Prostate gland (tissue), 2 donors: ENCODE data around the gene LPP. TPM values are rescaled to one million over a fixed set of nuclear protein-coding genes. Genes with fewer than 3 reads are reported as not detected.

Experiments used
- DNase-seq: peaks from one replicate; pipeline ENCODE4 v3.0.0-alpha.2; 2019; ENCODE audit warnings: low spot score
- H3K27ac ChIP-seq, 2 donors: fragments of 200-600 bp; sonication (generic); 2 replicates each; pipeline ENCODE4 v1.5.1; 2017 to 2019
- H3K27me3 ChIP-seq: fragments of 200-600 bp; sonication (generic); replicated peaks from 2 replicates; pipeline ENCODE4 v1.5.1; 2019; ENCODE audit not compliant: insufficient read depth
- H3K36me3 ChIP-seq, 2 donors: fragments of 200-600 bp; sonication (generic); 1 replicate in 1 of 2; 2 replicates in 1 of 2; pipeline versions ENCODE4 v1.5.1 to v1.8.1; 2017 to 2019
- H3K4me1 ChIP-seq: fragments of 200-600 bp; sonication (generic); replicated peaks from 2 replicates; pipeline ENCODE4 v1.5.1; 2019
- H3K4me3 ChIP-seq, 2 donors: fragments of 200-600 bp; sonication (generic); 2 replicates each; pipeline ENCODE4 v1.5.1; 2017 to 2019
- H3K9me3 ChIP-seq: fragments of 200-600 bp; sonication (generic); 2 replicates; pipeline ENCODE4 v1.5.1; 2017
- CTCF ChIP-seq, 4 experiments: fragments of 200-600 bp in 2 of 4; fragments of 450-650 bp in 2 of 4; sonication (generic) in 2 of 4; IDR thresholded peaks; 1 replicate in 3 of 4; 2 replicates in 1 of 4; pipeline ENCODE4 v1.5.1; 2016 to 2019; ENCODE audit warnings: antibody characterized with exemption in 4 of 4, mild to moderate bottlenecking in 2 of 4, moderate library complexity in 2 of 4
- POLR2A ChIP-seq: fragments of 450-650 bp; IDR thresholded peaks from one replicate; pipeline ENCODE4 v1.6.1; 2016; ENCODE audit warnings: antibody characterized with exemption, mild to moderate bottlenecking
- POLR2AphosphoS5 ChIP-seq: sonication (generic); formaldehyde crosslinking; IDR thresholded peaks from one replicate; pipeline ENCODE4 v1.6.1; 2017; ENCODE audit warnings: antibody characterized with exemption
- WGBS: methylation state at CpG from one replicate; pipeline ENCODE4 v1.1.5; 2018; 5-methylcytosine and 5-hydroxymethylcytosine counted together
- intact Hi-C: fragments of 100-400 bp; cut with DNase I; formaldehyde crosslinking; loops from one replicate; pipeline ENCODE4 v1.14.2; 2022
- total RNA-seq, 2 donors: library from RNA; depleted of rRNA; stranded (reverse); fragments of >200 nt; gene quantifications; one replicate each; pipeline ENCODE4 v1.1.0, GENCODE V29; 2016

LPP gene
- total RNA-seq, 2 donors from 2014 or later: 219 to 248 TPM

- H3K4me3 ChIP-seq: no peak overlapping the region
- H3K27me3 ChIP-seq: no peaks in the 10 kb centered on the region
- DNase-seq: no peak
- peaks cover 8% of the 10 kb centered on the region for H3K4me1 ChIP-seq
- peak overlapping the region; percentile 70 to 77 for H3K27ac ChIP-seq
- intact Hi-C loops: loop anchor here (5.0 kb wide), 1 partner anchor 125 kb away; no protein-coding TSS in a partner anchor
- H3K9me3 ChIP-seq: no peaks in the 10 kb centered on the region
- WGBS: 94% methylated on average over 2 of the region's 2 CpGs
- no peaks in the 10 kb centered on the region for H3K36me3 ChIP-seq
- TF ChIP-seq POLR2AphosphoS5 (no peak), CTCF (IDR thresholded peaks at IDR 0.05) (no peak), POLR2A (no peak)
These were observed 22.9 kb downstream of the LPP start for GRCh38 chr3:188176884-188177283.

- intact Hi-C loops: loop anchor here (5.0 kb wide), 1 partner anchor 125 kb away; no protein-coding TSS in a partner anchor
- Histone ChIP-seq H3K4me3 (no peak overlapping the region), H3K9me3 (no peaks in the 10 kb centered on the region), H3K27ac (peak overlapping the region; percentile 70 to 77), H3K27me3 (no peaks in the 10 kb centered on the region), H3K36me3 (no peaks in the 10 kb centered on the region), H3K4me1 (peaks cover 7% of the 10 kb centered on the region)
- DNase-seq: no peak
- 64% methylated on average over 2 of the region's 2 CpGs for WGBS
- no peak for TF ChIP-seq POLR2AphosphoS5
These were observed 23.8 kb downstream of the LPP start for GRCh38 chr3:188177721-188178120.

- Histone ChIP-seq H3K27me3 (no peaks in the 10 kb centered on the region), H3K4me1 (peaks cover 7% of the 10 kb centered on the region), H3K27ac (peak overlapping the region; percentile 70 to 77), H3K36me3 (no peaks in the 10 kb centered on the region), H3K4me3 (no peak overlapping the region), H3K9me3 (no peaks in the 10 kb centered on the region)
- 67% methylated on average over 7 of the region's 7 CpGs for WGBS
- intact Hi-C loops: loop anchor here (5.0 kb wide), 1 partner anchor 126 kb away; no protein-coding TSS in a partner anchor
- TF ChIP-seq POLR2A: no peak
- no peak for TF ChIP-seq CTCF (IDR thresholded peaks at IDR 0.05)
- no peak for TF ChIP-seq POLR2AphosphoS5
- DNase-seq: no peak
These were observed 24.5 kb downstream of the LPP start for GRCh38 chr3:188178293-188178936.

GRCh38 chr3:188179006-188179966 lies 25.3 kb downstream of the LPP start:
- H3K4me1 ChIP-seq: peaks cover 7% of the 10 kb centered on the region
- WGBS: 34% methylated on average over 16 of the region's 16 CpGs

More at GRCh38 chr3:188179006-188179966, 25.3 kb downstream of the LPP start:
- peak; percentile 51 for DNase-seq
- Histone ChIP-seq H3K27ac (peak overlapping the region; percentile 70 to 77), H3K9me3 (no peaks in the 10 kb centered on the region), H3K27me3 (no peaks in the 10 kb centered on the region), H3K36me3 (no peaks in the 10 kb centered on the region), H3K4me3 (no peak overlapping the region)
- intact Hi-C loops: loop anchor here (5.0 kb wide), 1 partner anchor 127 kb away; no protein-coding TSS in a partner anchor
- TF ChIP-seq POLR2A (no peak), CTCF (IDR thresholded peaks at IDR 0.05) (peak in 1 of 4 experiments; percentile 17), POLR2AphosphoS5 (peak; percentile 66)
